C4-2B (cell line): Measurements from ENCODE around the gene LRP2.

Experiments used
- CTCF ChIP-seq: fragments of 450-650 bp; conservative IDR thresholded peaks from 2 replicates; pipeline ENCODE4 v1.5.1; 2017; ENCODE audit warnings: mild to moderate bottlenecking
- ZFX ChIP-seq: fragments of 450-650 bp; IDR thresholded peaks from 2 replicates; pipeline ENCODE4 v1.6.1; 2017

GRCh38 chr2:169190197-169190775 is 172.0 kb downstream of the LRP2 start:
- TF ChIP-seq CTCF, result no peak
- no peak for TF ChIP-seq ZFX
